BLaER1 (cell line): ENCODE data around the gene RELT.

Source experiments
- H3K27ac ChIP-seq: shearing (Covaris generic); formaldehyde crosslinking; 2 replicates; pipeline ENCODE4 v1.8.1; 2022
- H3K27me3 ChIP-seq: shearing (Covaris generic); formaldehyde crosslinking; 2 replicates; pipeline ENCODE4 v1.8.1; 2022
- H3K36me3 ChIP-seq: shearing (Covaris generic); formaldehyde crosslinking; 2 replicates; pipeline ENCODE4 v1.8.1; 2022
- H3K4me1 ChIP-seq: shearing (Covaris generic); formaldehyde crosslinking; 2 replicates; pipeline ENCODE4 v1.8.1; 2022
- H3K4me2 ChIP-seq: shearing (Covaris generic); formaldehyde crosslinking; 2 replicates; pipeline ENCODE4 v1.8.1; 2022
- H3K4me3 ChIP-seq: shearing (Covaris generic); formaldehyde crosslinking; 2 replicates; pipeline ENCODE4 v1.8.1; 2022
- H3K9ac ChIP-seq: shearing (Covaris generic); formaldehyde crosslinking; 2 replicates; pipeline ENCODE4 v1.8.1; 2022
- H3K9me3 ChIP-seq: shearing (Covaris generic); formaldehyde crosslinking; 2 replicates; pipeline ENCODE4 v1.8.1; 2022
- H4K20me1 ChIP-seq: shearing (Covaris generic); formaldehyde crosslinking; 2 replicates; pipeline ENCODE4 v1.8.1; 2022
- Cebpa-rat ChIP-seq: shearing (Covaris generic); IDR thresholded peaks from 2 replicates; pipeline ENCODE4 v1.8.1; 2022

RELT gene

GRCh38 chr11:73356979-73357860 is 19.0 kb upstream of the RELT start:
- Histone ChIP-seq H3K36me3 (peaks cover 16% of the 10 kb centered on the region; the same call in 1 of the 2 replicates), H3K4me3 (no peak overlapping the region), H3K9ac (no peak overlapping the region), H3K27ac (peak overlapping the region; percentile 30; the same call in 1 of the 2 replicates), H4K20me1 (no peaks in the 10 kb centered on the region), H3K4me2 (peak overlapping the region; percentile 81), H3K4me1 (peaks cover 79% of the 10 kb centered on the region), H3K27me3 (no peaks in the 10 kb centered on the region), H3K9me3 (no peaks in the 10 kb centered on the region)
- no peak for TF ChIP-seq Cebpa-rat

DNA sequence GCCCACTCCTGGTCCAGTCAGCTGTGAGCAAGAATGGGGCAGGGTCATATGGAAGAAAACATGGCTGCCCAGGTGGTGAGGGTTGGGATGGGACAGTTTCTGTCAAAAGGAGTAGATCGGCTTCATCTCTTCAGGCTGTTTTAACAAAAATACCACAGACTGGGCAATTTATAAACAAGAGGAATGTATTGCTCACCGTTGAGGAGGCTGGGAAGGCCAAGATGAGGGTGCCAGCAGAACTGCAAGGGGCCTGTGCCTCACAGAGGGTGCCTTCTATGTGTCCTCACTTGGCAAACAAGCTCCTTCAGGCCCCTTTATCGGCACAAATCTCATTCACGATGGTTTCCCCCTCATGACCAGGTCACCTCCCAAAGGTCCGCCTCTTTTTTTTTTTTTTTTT is 18.1 kb upstream of the RELT start:
- H3K4me2 ChIP-seq = peak overlapping the region; percentile 81
- H3K9ac ChIP-seq = no peak overlapping the region
- no peaks in the 10 kb centered on the region for H3K9me3 ChIP-seq
- H4K20me1 ChIP-seq = no peaks in the 10 kb centered on the region
- peaks cover 24% of the 10 kb centered on the region; the same call in 1 of the 2 replicates for H3K36me3 ChIP-seq
- H3K27me3 ChIP-seq = no peaks in the 10 kb centered on the region
- H3K4me1 ChIP-seq = peaks cover 73% of the 10 kb centered on the region
- no peak overlapping the region for H3K4me3 ChIP-seq
- H3K27ac ChIP-seq = 0 out of 2 replicates have a peak overlapping the region, but pooled peaks have one; percentile 30
- no peak for TF ChIP-seq Cebpa-rat

GRCh38 chr11:73359341-73359740 is 16.9 kb upstream of the RELT start:
- Histone ChIP-seq H3K27me3 (no peaks in the 10 kb centered on the region), H3K36me3 (peaks cover 32% of the 10 kb centered on the region; the same call in 1 of the 2 replicates), H4K20me1 (no peaks in the 10 kb centered on the region), H3K4me3 (peak overlapping the region; percentile 44), H3K4me2 (peak overlapping the region; percentile 81), H3K27ac (peak overlapping the region; percentile 81), H3K9me3 (no peaks in the 10 kb centered on the region), H3K4me1 (peaks cover 71% of the 10 kb centered on the region), H3K9ac (peak overlapping the region; percentile 50)
- no peak for TF ChIP-seq Cebpa-rat

- Histone ChIP-seq H3K4me1 (peaks cover 70% of the 10 kb centered on the region), H3K9ac (peak overlapping the region; percentile 50), H3K36me3 (peaks cover 32% of the 10 kb centered on the region; the same call in 1 of the 2 replicates), H3K27ac (peak overlapping the region; percentile 81), H3K4me3 (peak overlapping the region; percentile 44; the same call in 1 of the 2 replicates), H3K27me3 (no peaks in the 10 kb centered on the region), H3K4me2 (peak overlapping the region; percentile 81), H3K9me3 (no peaks in the 10 kb centered on the region), H4K20me1 (no peaks in the 10 kb centered on the region)
- no peak for TF ChIP-seq Cebpa-rat
Measured at GRCh38 chr11:73359930-73360742, 16.1 kb upstream of the RELT start.

GRCh38 chr11:73360743-73361369 is 15.3 kb upstream of the RELT start:
- Histone ChIP-seq H3K27ac (peak overlapping the region; percentile 81), H3K4me2 (peak overlapping the region; percentile 81), H3K36me3 (peaks cover 32% of the 10 kb centered on the region; the same call in 1 of the 2 replicates), H4K20me1 (no peaks in the 10 kb centered on the region), H3K9ac (peak overlapping the region; percentile 50; the same call in 1 of the 2 replicates), H3K27me3 (no peaks in the 10 kb centered on the region), H3K4me1 (peaks cover 75% of the 10 kb centered on the region), H3K9me3 (no peaks in the 10 kb centered on the region), H3K4me3 (no peak overlapping the region)
- no peak for TF ChIP-seq Cebpa-rat

DNA sequence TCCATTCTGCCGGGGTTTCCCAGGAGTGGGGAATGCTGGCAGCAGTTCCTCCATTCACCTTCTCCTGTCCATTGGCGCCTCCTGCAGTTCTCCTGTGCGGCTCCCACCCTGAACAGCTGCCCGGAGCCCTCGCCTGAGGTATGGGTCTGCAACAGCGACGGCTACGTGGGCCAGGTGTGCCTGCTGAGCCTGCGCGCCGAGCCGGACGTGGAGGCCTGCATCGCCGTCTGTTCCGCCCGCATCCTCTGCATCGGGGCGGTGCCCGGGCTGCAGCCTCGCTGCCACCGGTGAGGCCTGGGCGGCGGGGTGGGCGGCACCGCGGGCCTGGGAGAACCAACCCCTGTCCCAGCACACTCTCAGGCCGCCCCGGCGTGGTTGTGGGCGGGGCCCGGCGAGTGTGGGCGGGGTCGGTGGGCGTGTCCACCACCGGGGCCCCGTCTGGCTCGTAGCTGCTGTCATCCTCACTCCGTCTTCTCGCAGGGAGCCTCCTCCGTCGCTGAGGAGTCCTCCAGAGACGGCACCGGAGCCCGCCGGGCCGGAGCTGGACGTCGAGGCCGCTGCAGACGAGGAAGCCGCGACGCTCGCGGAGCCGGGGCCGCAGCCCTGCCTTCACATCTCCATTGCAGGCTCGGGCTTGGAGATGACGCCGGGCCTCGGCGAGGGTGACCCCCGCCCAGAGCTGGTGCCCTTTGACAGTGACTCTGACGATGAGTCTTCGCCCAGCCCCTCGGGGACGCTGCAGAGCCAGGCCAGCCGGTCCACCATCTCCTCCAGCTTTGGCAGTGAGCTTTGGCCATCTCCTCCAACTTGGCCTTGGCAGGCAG is 14.0 kb upstream of the RELT start:
- Histone ChIP-seq H3K4me3 (no peak overlapping the region), H3K36me3 (peaks cover 24% of the 10 kb centered on the region; the same call in 1 of the 2 replicates), H3K4me1 (peaks cover 82% of the 10 kb centered on the region), H3K4me2 (no peak overlapping the region), H3K27me3 (no peaks in the 10 kb centered on the region), H3K9ac (no peak overlapping the region), H4K20me1 (no peaks in the 10 kb centered on the region), H3K27ac (0 out of 2 replicates have a peak overlapping the region, but pooled peaks have one; percentile 60), H3K9me3 (no peaks in the 10 kb centered on the region)
- no peak for TF ChIP-seq Cebpa-rat

- peaks cover 82% of the 10 kb centered on the region for H3K4me1 ChIP-seq
- H3K4me3 ChIP-seq = no peak overlapping the region
- no peak for TF ChIP-seq Cebpa-rat
- H3K4me2 ChIP-seq = no peak overlapping the region
- peak overlapping the region; percentile 60 for H3K27ac ChIP-seq
- no peaks in the 10 kb centered on the region for H3K27me3 ChIP-seq
- no peak overlapping the region for H3K9ac ChIP-seq
- H4K20me1 ChIP-seq = no peaks in the 10 kb centered on the region
- no peaks in the 10 kb centered on the region for H3K9me3 ChIP-seq
- peaks cover 24% of the 10 kb centered on the region; the same call in 1 of the 2 replicates for H3K36me3 ChIP-seq
Measured at GRCh38 chr11:73363147-73363546, 13.1 kb upstream of the RELT start.

DNA sequence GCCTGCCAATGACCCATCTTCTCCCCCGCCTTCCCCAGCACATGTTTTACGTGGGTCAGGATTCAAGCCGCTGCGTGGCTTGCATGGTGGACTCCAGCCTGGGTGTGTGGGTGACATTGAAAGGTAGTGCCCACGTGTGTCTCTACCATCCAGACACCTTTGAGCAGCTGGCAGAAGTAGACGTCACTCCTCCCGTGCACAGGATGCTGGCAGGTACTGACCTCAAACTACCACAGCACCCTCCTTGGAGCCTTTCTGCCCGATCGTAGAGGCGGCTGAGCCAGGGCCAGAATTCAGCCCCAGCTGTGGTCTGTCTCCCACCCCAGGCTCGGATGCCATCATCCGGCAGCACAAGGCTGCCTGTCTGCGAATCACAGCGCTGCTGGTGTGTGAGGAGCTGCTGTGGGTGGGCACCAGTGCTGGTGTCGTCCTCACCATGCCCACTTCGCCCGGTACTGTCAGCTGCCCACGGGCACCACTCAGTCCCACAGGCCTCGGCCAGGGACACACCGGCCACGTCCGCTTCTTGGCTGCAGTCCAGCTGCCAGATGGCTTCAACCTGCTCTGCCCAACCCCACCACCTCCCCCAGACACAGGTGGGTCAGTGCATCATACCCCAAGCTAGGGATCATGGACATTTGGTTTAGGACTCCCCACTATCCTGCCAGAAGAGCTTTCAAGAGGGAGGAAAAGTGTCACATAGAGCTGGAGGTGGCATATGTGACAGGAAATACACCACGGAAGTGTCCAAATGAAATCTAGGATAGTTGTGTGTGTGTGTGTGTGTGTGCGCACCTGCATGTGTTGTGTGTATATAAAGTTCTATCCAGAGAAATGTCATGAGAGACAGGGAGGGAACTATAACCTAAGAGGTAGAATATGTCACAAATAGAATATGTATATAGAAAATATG is 10.6 kb upstream of the RELT start:
- Histone ChIP-seq H3K9me3 (no peaks in the 10 kb centered on the region), H3K27me3 (no peaks in the 10 kb centered on the region), H3K27ac (peak overlapping the region; percentile 45), H3K4me2 (peak overlapping the region; percentile 77), H3K4me3 (no peak overlapping the region), H4K20me1 (no peaks in the 10 kb centered on the region), H3K9ac (no peak overlapping the region), H3K4me1 (peaks cover 61% of the 10 kb centered on the region), H3K36me3 (peaks cover 24% of the 10 kb centered on the region; the same call in 1 of the 2 replicates)
- no peak for TF ChIP-seq Cebpa-rat
